ENCODE measurements around the gene MYO3B.

MYO3B gene

DNA sequence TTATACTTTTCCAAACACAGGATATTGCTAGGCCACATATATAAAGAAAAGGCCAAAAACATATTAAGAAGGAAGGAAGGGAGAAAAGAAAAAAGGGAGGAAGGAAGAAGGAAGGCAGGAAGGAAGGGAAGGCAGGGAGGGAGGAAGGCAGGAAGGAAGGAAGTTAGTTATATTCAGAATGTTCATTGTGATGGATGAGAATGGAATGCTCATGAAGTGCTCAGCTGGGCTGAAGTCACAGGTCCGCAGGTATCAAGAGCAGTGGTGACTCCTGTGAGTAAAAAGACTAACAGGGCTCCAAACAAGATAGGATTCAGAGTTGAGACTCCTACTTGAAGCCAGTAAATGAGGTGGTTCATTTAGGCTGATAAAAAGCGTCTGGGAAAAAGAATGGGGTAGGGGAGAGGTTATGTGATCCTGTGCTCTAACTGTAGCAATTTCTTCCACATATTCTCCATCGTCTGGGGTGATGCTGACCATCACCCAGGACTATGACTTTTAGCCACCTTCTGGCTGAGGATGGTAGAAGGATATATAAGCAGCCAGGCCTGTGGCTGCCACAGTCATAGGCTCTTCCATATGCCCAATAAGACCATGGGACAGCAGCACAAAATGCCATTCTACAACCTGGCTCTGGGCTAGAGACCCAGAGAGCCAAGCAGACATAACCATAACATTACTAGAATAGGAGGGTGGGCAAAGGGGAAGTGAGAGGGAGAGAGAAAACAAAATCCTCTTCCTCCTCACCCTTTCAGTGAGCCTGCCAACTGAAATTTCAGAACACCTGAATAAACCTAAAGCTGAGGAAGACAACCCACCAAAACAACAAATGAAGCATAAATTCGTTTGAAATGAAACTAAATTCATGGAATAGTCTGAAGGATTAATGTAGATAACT, 173.2 kb downstream of the MYO3B start:
- TF ChIP-seq, protein P1, sequence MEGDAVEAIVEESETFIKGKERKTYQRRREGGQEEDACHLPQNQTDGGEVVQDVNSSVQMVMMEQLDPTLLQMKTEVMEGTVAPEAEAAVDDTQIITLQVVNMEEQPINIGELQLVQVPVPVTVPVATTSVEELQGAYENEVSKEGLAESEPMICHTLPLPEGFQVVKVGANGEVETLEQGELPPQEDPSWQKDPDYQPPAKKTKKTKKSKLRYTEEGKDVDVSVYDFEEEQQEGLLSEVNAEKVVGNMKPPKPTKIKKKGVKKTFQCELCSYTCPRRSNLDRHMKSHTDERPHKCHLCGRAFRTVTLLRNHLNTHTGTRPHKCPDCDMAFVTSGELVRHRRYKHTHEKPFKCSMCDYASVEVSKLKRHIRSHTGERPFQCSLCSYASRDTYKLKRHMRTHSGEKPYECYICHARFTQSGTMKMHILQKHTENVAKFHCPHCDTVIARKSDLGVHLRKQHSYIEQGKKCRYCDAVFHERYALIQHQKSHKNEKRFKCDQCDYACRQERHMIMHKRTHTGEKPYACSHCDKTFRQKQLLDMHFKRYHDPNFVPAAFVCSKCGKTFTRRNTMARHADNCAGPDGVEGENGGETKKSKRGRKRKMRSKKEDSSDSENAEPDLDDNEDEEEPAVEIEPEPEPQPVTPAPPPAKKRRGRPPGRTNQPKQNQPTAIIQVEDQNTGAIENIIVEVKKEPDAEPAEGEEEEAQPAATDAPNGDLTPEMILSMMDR (IDR thresholded peaks at IDR 0.05; ENCODE audit: insufficient read depth, low read depth, low read length, missing control alignments): no peak
- DNase-seq (ENCODE audit: low read depth): no peak
- H3K4me3 ChIP-seq (ENCODE audit: low read length): no peak overlapping the region

- TF ChIP-seq, protein P1 (IDR thresholded peaks at IDR 0.05; ENCODE audit: insufficient read depth, low read depth, low read length, missing control alignments): no peak
- no peak for DNase-seq (ENCODE audit: low read depth)
- H3K4me3 ChIP-seq (ENCODE audit: low read length): no peak overlapping the region
Measured at GRCh38 chr2:170353723-170354122, 175.8 kb downstream of the MYO3B start.

- DNase-seq (ENCODE audit: low read depth): no peak
- TF ChIP-seq, protein P1 (IDR thresholded peaks at IDR 0.05; ENCODE audit: insufficient read depth, low read depth, low read length, missing control alignments): no peak
- no peak overlapping the region for H3K4me3 ChIP-seq (ENCODE audit: low read length)
Measured at GRCh38 chr2:170354388-170354787, 176.4 kb downstream of the MYO3B start.

- no peak overlapping the region for H3K4me3 ChIP-seq (ENCODE audit: low read length)
- TF ChIP-seq, protein P1 (IDR thresholded peaks at IDR 0.05; ENCODE audit: insufficient read depth, low read depth, low read length, missing control alignments): no peak
- DNase-seq (ENCODE audit: low read depth): no peak
Measured at GRCh38 chr2:170354855-170355780, 177.2 kb downstream of the MYO3B start.

DNA sequence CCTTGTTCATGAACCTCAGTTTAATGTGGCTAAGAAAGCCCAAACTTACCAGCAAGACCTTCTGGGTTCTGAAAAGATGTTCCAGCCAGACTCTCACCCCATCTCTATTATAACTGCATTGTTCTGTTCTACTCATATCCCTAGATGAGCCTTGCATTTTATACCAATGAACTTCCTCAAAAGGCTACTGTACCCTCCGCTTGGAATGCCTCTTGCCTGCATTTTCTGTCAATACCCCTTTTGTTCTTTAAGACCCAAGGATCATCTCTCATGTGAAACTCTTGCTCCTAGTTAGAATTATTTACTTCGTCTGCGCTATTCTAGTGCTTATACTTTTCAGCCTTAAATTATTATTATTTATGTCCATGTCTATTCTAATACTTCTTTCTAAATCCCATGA, 181.5 kb downstream of the MYO3B start:
- TF ChIP-seq, protein P1 (IDR thresholded peaks at IDR 0.05; ENCODE audit: insufficient read depth, low read depth, low read length, missing control alignments): no peak
- no peak overlapping the region for H3K4me3 ChIP-seq (ENCODE audit: low read length)
- no peak for DNase-seq (ENCODE audit: low read depth)

DNA sequence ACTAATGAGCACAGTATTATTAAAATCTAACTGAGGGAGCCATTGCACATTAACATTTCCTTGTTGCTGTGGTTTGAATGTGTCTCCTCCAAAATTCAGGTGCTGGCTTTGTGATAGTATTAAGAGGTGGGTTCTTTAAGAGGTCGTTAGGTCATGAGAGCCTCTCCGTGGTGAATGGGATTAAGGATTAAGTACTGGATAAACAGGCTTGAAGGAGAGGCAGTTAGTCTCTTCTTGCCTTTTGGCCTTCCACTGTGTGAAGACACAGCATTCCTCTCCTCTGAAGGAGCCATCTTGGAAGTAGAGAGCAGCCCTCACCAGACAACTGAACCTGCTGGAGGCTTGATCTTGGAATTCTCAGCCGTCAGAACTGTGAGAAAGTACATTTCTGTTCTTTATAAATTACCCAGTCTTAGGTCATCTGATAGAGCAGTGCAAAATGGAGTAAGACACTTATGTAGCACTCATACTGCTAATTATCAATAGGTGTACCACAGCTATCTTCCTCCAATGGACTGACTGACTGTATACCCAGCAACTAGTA, 182.7 kb downstream of the MYO3B start:
- no peak overlapping the region for H3K4me3 ChIP-seq (ENCODE audit: low read length)
- DNase-seq (ENCODE audit: low read depth): no peak
- TF ChIP-seq, protein P1 (IDR thresholded peaks at IDR 0.05; ENCODE audit: insufficient read depth, low read depth, low read length, missing control alignments): no peak

Measured in epithelial cell of esophagus (primary cell).